Lung (tissue), 16 donors: Measurements from ENCODE around the gene ERP44. TPM values are rescaled to one million over a fixed set of nuclear protein-coding genes. Genes with fewer than 3 reads are reported as not detected.
"Not testable (repeated sequence)": the region's sequence is repeated elsewhere in the genome, so short reads cannot be mapped to it uniquely, and the experiment has no call there.

Experiments
- ATAC-seq: fragments of 200-7000 bp; cut with Tn5 transposase; one replicate; pipeline ENCODE4 v1.9.1; 2020; ENCODE audit warnings: moderate number of reproducible peaks; ENCODE audit not compliant: insufficient read depth, low FRiP score
- DNase-seq, 3 donors: peaks; one replicate each; pipeline ENCODE4 v3.0.0-alpha.2; 2013 to 2017
- H3K27ac ChIP-seq, 2 donors: one replicate each; pipeline ENCODE4 v1.5.1; 2013; ENCODE audit warnings: mild to moderate bottlenecking in 2 of 2, moderate library complexity in 2 of 2, control low read depth in 1 of 2, inconsistent platforms in 1 of 2, low read depth in 1 of 2, low read length in 1 of 2
- H3K27me3 ChIP-seq, 3 donors: one replicate each; pipeline ENCODE4 v1.5.1; 2013; ENCODE audit warnings: low read length in 2 of 3; ENCODE audit not compliant: control insufficient read depth in 3 of 3, insufficient read depth in 3 of 3
- H3K36me3 ChIP-seq, 4 donors: one replicate each; pipeline ENCODE4 v1.5.1; 2013; ENCODE audit warnings: low read length in 4 of 4, mild to moderate bottlenecking in 1 of 4, moderate library complexity in 1 of 4; ENCODE audit not compliant: control insufficient read depth in 4 of 4, insufficient read depth in 4 of 4
- H3K4me1 ChIP-seq, 5 donors: one replicate each; pipeline ENCODE4 v1.5.1; 2013; ENCODE audit warnings: low read length in 5 of 5, mild to moderate bottlenecking in 2 of 5, moderate library complexity in 1 of 5; ENCODE audit not compliant: control insufficient read depth in 5 of 5, insufficient read depth in 5 of 5
- H3K4me3 ChIP-seq: one replicate; pipeline ENCODE4 v1.5.1; 2013; ENCODE audit warnings: mild to moderate bottlenecking, control low read depth, moderate library complexity
- H3K9ac ChIP-seq, 2 donors: one replicate each; pipeline ENCODE4 v1.5.1; 2013; ENCODE audit warnings: low read length in 2 of 2, control low read depth in 1 of 2; ENCODE audit not compliant: insufficient read depth in 1 of 2
- H3K9me3 ChIP-seq, 4 donors: one replicate each; pipeline ENCODE4 v1.5.1; 2013; ENCODE audit warnings: low read length in 3 of 4, mild to moderate bottlenecking in 1 of 4, moderate library complexity in 1 of 4; ENCODE audit not compliant: control insufficient read depth in 4 of 4, insufficient read depth in 3 of 4
- CTCF ChIP-seq: IDR thresholded peaks from 2 replicates; pipeline ENCODE4 v1.5.1; 2012; ENCODE audit warnings: mild to moderate bottlenecking; ENCODE audit errors: control extremely low read depth, extremely low read depth
- WGBS, 2 donors: extraction: QIAGEN DNeasy Blood & Tissue Kit; methylation state at CpG; one replicate each; pipeline ENCODE4 v1.1.7; 2013; 5-methylcytosine and 5-hydroxymethylcytosine counted together
- long read RNA-seq, 5 donors: transcript quantifications; one replicate each; lab custom pipeline, GENCODE V29; 2026
- polyA plus RNA-seq, 2 donors: library from polyadenylated mRNA; stranded (reverse); fragments of 200-250 nt; gene quantifications; one replicate each; pipeline ENCODE4 v1.2.1, GENCODE V29; 2013
- total RNA-seq, 2 donors: library from RNA; depleted of rRNA in 1 of 2; stranded (reverse); fragments of >200 nt in 1 of 2; gene quantifications; one replicate each; pipeline ENCODE4 v1.2.1, GENCODE V29; 2014 to 2021
- donor health status: control.
- donor health status: control.
- donor health status: Bipolar disorder and iron deficiency.
- donor health status: healthy.
- donor health status: DM: yes; HTN: yes; CAD: no.

The ERP44 gene
- 10 to 100 TPM; 22.6 to 27.2 TPM for total RNA-seq
- 10 to 100 TPM; 26.7 to 27.6 TPM for polyA plus RNA-seq
- long read RNA-seq, donor 1, full-length matches to known transcripts, result 31 of 31 reads
- long read RNA-seq, donor 1, partial matches to known transcripts, result 0 of 31 reads
- long read RNA-seq, donor 1, other reads (novel, unspliced or antisense), result 0 of 31 reads
- long read RNA-seq, donor 2, full-length matches to known transcripts, result 7 of 7 reads
- long read RNA-seq, donor 2, partial matches to known transcripts, result 0 of 7 reads
- long read RNA-seq, donor 2, other reads (novel, unspliced or antisense), result 0 of 7 reads
- long read RNA-seq, donor 3, full-length matches to known transcripts, result 17 of 17 reads
- long read RNA-seq, donor 3, partial matches to known transcripts, result 0 of 17 reads
- long read RNA-seq, donor 3, other reads (novel, unspliced or antisense), result 0 of 17 reads
- long read RNA-seq, donor 4, full-length matches to known transcripts, result 9 of 27 reads
- long read RNA-seq, donor 4, partial matches to known transcripts, result 18 of 27 reads
- long read RNA-seq, donor 4, other reads (novel, unspliced or antisense), result 0 of 27 reads
- long read RNA-seq, donor 5, full-length matches to known transcripts, result 22 of 32 reads
- long read RNA-seq, donor 5, partial matches to known transcripts, result 10 of 32 reads
- long read RNA-seq, donor 5, other reads (novel, unspliced or antisense), result 0 of 32 reads

- ATAC-seq, result peak; percentile 99
- WGBS, 2 donors, result 0 to 1% methylated on average over 50 to 54 of the region's 54 CpGs
- no peak for TF ChIP-seq CTCF
Observed at GRCh38 chr9:100098887-100099721, at the start of gene ERP44, which contains the start of gene INVS. Gene ERP44, minus strand, starts transcription at chr9:100099000. Its CDS starts 160 bp downstream, at chr9:100098840. Gene INVS, plus strand, starts transcription at chr9:100099243. Its CDS starts 5,279 bp downstream, at chr9:100104522.

DNA sequence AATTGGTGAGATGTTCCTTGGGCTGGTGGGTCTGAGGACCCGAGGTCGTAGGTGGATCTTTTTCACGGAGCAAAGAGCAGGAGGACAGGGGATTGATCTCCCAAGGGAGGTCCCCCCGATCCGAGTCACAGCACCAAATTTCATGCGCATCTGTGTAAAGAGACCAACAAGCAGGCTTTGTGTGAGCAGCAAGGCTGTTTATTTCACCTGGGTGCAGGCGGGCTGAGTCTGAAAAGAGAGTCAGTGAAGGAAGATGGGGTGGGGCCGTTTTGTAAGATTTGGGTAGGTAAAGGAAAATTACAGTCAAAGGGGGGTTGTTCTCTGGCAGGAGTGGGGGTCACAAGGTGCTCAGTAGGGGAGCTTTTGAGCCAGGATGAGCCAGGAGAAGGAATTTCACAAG, 47.2 kb upstream of the ERP44 start:
- H3K27ac ChIP-seq, H3K36me3 ChIP-seq, H3K27me3 ChIP-seq, ATAC-seq, H3K4me1 ChIP-seq, H3K9ac ChIP-seq, DNase-seq, H3K9me3 ChIP-seq, H3K4me3 ChIP-seq: not testable (repeated sequence)
- 88 to 93% methylated on average over 8 of the region's 8 CpGs for WGBS, 2 donors

More at GRCh38 chr9:100098887-100099721, at the start of gene ERP44, which contains the start of gene INVS:
- Histone ChIP-seq H3K4me1 (peaks cover 0 to 19% (median 6%) of the 10 kb centered on the region in 5 donors), H3K9ac (peak within 1 kb of the TSS; percentile 83 to 96), H3K27me3 (no peaks in the 10 kb centered on the region), H3K27ac (peak within 1 kb of the TSS; percentile 81 to 96), H3K9me3 (no peaks in the 10 kb centered on the region), H3K36me3 (peaks cover 0 to 13% (median 6%) of the 10 kb centered on the region in 4 donors), H3K4me3 (peak within 1 kb of the TSS; percentile 97)
- peak; percentile 99 to 100 (median 100) for DNase-seq

DNA sequence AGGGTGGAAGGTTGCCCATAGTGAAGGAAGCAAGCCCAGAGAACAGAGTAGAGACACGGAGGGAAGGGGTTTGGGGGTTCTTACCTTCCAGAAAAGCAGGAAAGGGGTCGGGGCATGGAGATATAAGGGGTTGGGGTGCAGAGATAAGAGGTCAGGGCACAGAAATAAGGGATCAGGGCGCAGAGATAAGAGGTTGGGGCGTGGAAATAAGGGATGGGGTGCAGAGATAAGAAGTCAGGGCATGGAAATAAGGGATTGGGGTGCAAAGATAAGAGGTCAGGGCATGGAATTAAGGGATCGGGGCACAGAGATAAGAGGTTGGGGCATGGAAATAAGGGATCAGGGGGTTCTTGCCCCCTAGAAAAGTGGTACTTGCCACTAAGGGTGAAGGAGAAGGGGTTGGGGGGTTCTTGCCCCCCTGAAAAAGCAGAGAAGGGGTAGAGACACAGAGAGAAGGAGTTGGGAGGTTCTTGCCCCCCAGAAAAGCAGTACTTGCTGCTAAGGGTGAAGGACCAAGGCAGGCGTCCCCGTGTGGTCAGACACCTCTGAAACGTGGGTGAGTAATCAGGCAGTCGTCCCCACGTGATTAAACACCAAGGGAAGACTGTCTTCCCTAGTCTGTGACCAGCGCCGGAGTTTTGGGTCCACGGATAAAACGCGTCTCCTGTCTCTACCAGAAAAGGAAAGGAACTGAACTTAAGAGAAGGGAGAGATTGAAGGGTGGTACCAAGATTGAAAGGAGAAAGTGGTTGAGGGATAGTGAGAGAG, 46.6 kb upstream of the ERP44 start:
- not testable (repeated sequence) for H3K4me3 ChIP-seq, H3K27me3 ChIP-seq, H3K4me1 ChIP-seq, H3K9ac ChIP-seq, H3K9me3 ChIP-seq, DNase-seq, H3K27ac ChIP-seq, ATAC-seq, H3K36me3 ChIP-seq
- 89 to 90% methylated on average over 15 of the region's 15 CpGs for WGBS, 2 donors

GRCh38 chr9:100141862-100142261, 43.1 kb upstream of the ERP44 start:
- H3K27me3 ChIP-seq, H3K36me3 ChIP-seq, ATAC-seq, DNase-seq, H3K27ac ChIP-seq, H3K9me3 ChIP-seq, H3K9ac ChIP-seq, H3K4me1 ChIP-seq, H3K4me3 ChIP-seq: not testable (repeated sequence)
- 96 to 97% methylated on average over 8 to 9 of the region's 9 CpGs for WGBS, 2 donors

DNA sequence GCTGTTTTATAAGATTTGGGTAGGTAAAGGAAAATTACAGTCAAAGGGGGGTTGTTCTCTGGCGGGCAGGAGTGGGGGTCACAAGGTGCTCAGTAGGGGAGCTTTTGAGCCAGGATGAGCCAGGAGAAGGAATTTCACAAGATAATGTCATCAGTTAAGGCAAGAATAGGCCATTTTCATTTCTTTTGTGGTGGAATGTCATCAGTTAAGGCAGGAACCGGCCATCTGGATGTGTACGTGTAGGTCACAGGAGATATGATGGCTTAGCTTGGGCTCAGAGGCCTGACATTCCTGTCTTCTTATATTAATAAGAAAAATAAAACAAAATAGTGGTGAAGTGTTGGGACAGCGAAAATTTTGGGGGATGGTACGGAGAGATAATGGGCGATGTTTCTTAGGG, 41.5 kb upstream of the ERP44 start:
- ATAC-seq, H3K27me3 ChIP-seq, H3K36me3 ChIP-seq, H3K27ac ChIP-seq, DNase-seq, H3K4me3 ChIP-seq, H3K9me3 ChIP-seq, H3K4me1 ChIP-seq, H3K9ac ChIP-seq: not testable (repeated sequence)
- WGBS, 2 donors, result 97 to 99% methylated on average over 5 to 6 of the region's 6 CpGs

GRCh38 chr9:100136799-100137198, 38.0 kb upstream of the ERP44 start:
- peaks cover 0 to 11% (median 3%) of the 10 kb centered on the region in 4 donors for H3K36me3 ChIP-seq
- H3K4me3 ChIP-seq, H3K9me3 ChIP-seq, H3K9ac ChIP-seq, H3K27ac ChIP-seq, H3K27me3 ChIP-seq, DNase-seq, ATAC-seq, H3K4me1 ChIP-seq: not testable (repeated sequence)
- 91 to 96% methylated on average over 5 of the region's 5 CpGs for WGBS, 2 donors
